Choroid plexus epithelial cell (primary cell): Measurements from ENCODE around the gene DPYSL5.
"Not testable (repeated sequence)": the region's sequence is repeated elsewhere in the genome, so short reads cannot be mapped to it uniquely, and the experiment has no call there.

Source experiments
- DNase-seq: peaks from one replicate; pipeline ENCODE4 v3.0.0-alpha.2; 2010; ENCODE audit warnings: low read depth
- H3K4me3 ChIP-seq: 2 replicates; pipeline ENCODE4 v1.5.1; 2011; ENCODE audit warnings: low read depth, mild to moderate bottlenecking, control low read depth, low read length, moderate library complexity
- TF ChIP-seq, protein P1 (sequence below): conservative IDR thresholded peaks from 2 replicates; pipeline ENCODE4 v1.5.1; 2011; ENCODE audit warnings: low read depth, mild to moderate bottlenecking, control low read depth, inconsistent platforms, low read length, moderate library complexity

Gene DPYSL5

DNA sequence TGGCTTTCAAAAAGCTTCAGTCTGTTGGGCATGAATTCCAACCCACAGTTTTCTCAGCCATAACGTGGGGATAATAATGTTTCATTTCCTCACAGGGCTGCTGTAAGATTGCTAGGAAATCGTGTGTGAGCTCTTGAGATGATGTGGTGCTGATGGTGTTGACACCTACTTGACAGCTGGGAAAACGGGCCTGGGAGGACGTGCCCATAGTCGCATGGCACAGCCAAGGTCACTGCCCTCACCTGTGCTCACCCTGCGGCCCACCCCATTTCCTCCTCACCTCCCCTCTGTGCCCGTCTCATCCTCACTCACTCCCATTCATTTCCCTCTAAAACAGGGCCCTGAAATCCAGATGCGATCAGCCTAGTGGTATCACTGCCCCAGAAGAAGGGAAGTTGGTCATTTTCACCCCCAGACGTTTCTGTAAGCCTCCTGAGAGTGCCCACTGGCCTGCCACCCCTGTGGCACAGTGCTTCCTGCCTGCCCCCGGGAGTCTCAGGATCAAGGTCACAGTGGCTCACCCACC, 33.0 kb downstream of the DPYSL5 start:
- no peak for DNase-seq
- TF ChIP-seq, protein P1, sequence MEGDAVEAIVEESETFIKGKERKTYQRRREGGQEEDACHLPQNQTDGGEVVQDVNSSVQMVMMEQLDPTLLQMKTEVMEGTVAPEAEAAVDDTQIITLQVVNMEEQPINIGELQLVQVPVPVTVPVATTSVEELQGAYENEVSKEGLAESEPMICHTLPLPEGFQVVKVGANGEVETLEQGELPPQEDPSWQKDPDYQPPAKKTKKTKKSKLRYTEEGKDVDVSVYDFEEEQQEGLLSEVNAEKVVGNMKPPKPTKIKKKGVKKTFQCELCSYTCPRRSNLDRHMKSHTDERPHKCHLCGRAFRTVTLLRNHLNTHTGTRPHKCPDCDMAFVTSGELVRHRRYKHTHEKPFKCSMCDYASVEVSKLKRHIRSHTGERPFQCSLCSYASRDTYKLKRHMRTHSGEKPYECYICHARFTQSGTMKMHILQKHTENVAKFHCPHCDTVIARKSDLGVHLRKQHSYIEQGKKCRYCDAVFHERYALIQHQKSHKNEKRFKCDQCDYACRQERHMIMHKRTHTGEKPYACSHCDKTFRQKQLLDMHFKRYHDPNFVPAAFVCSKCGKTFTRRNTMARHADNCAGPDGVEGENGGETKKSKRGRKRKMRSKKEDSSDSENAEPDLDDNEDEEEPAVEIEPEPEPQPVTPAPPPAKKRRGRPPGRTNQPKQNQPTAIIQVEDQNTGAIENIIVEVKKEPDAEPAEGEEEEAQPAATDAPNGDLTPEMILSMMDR = no peak

DNA sequence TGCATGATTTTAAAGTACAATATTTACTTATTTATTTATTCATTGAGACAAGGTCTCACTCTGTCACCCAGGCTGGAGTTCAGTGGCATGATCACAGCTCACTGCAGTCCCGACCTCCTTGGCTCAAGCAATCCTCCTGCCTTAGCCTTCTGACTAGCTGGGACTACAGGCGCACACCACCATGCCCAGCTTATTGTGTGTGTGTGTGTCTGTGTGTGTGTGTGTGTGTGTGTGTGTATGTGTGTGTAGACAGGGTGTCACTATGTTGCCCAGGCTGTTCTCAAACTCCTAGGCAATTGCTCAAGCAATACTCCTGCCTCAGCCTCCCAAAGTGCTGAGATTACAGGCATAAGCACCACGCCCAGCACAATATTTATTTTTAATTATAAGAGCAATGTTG, 34.3 kb downstream of the DPYSL5 start:
- H3K4me3 ChIP-seq, DNase-seq: not testable (repeated sequence)

More for the DNA sequence above, 33.0 kb downstream of the DPYSL5 start:
- H3K4me3 ChIP-seq = no peak overlapping the region

DNA sequence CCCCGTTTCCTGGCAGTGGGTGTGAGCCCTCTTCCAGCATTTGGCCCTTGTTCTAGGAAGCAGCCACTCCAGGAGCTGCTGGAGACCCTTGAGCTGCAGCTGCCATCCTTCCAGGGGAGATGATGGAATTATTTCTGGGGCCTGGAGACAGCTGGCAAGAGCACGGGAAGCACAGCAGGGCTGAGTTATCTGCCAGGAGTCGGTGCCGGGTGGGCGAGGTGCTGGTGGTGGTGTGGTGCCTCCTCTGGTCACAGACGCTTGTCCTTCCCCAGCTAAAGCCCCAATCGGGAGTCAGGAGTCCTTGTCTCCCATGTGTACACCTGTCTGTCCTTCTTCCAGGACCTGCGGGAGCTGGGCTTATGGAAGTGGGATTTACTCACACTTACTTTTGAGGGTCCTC, 36.0 kb downstream of the DPYSL5 start:
- DNase-seq = no peak
- TF ChIP-seq, protein P1 = no peak
- H3K4me3 ChIP-seq = no peak overlapping the region

DNA sequence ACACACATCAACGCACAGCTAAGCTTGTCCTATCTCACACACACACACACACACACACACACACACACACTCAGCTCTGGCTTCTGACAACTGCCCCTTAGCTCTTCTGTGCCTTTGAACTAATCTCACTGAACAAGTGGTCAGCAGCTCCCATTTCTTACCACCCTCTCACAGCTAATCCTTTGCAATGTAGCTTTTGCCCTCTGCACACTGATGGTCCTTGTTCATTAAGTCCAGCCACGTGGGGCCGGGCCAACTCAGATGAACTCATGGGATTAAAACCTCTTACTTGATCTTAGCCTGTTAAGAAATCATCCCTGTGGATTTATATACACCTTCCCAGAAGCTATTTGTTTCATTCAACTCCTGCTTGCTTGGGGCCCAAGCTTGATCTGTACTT, 36.6 kb downstream of the DPYSL5 start:
- no peak for DNase-seq
- TF ChIP-seq, protein P1 = no peak
- H3K4me3 ChIP-seq = no peak overlapping the region

DNA sequence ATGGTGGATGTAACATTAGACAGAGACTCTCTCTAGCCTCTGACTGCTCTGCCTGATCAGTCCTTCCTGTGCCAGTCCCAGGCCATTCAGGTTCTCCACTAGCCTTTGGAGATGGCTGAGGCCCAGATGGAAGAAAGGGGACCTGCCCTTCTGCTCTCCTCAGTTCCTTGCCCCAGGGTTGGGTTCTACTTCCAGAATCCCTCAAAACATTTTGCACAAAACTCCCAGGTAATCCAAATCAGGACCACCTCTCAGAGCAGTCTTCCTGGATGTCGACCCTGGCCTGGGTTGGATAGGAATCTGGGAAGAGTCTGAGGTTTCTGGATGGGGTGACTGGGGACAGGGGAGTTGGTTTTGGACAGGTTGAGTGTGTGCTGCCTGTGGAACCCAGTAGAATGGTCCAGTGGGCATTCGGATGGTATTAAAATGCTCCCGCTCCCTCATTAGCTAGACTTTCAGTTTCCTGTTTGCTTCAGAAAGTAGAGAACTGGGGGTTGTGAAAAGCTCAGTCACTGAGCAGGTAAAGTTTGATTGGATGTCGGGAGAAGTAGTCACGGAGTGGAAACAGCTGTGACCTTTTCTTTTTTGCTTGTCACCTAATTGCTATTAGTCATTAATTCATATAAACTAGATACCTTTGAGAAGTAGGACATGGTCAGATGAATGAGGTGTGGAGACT, 37.9 kb downstream of the DPYSL5 start:
- H3K4me3 ChIP-seq = no peak overlapping the region
- DNase-seq = no peak
- TF ChIP-seq, protein P1 = no peak

DNA sequence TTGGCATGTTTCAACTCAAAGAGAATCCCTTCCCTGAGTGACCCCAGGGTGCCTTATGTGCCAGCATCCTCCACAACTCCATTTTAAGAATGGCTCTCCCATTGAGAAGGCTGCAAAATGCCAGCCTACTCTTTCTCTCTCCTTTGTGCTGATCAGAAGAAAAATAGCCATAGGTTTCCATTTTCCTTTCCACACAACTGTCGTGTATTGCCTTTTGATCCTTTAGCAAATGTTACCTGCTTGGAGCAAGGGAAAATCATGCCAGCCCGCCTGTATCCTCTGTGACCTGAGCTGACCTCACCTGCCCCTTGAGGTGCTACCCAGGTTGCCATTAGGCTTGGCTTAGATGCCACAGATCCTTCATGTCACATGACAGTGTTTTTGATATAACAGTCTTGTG, 38.8 kb downstream of the DPYSL5 start:
- TF ChIP-seq, protein P1 = no peak
- no peak overlapping the region for H3K4me3 ChIP-seq
- DNase-seq = no peak

DNA sequence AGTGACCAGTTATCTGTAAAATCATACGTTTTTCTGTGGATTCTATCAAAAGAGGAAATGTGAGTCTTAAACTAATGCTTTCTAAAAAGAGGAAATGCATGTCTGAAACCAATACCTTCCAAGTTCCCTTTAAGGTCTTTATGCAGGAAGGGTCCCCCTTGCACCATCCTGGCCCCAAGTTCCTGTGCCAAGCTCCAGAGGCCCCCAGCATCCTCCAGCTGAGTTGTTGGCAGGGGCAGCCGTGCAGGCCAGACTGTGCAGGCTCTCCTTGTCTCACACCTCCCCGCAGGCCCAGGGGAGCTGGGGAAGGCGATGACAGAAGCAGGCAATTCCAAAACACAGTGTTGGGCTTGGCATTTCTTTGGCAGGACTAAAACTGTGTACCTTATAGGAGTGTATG, 39.2 kb downstream of the DPYSL5 start:
- no peak overlapping the region for H3K4me3 ChIP-seq
- TF ChIP-seq, protein P1 = no peak
- DNase-seq = no peak
